HUES6 (cell line): ENCODE results near the gene EXTL1.

Experiments used
- H3K27ac ChIP-seq: 2 replicates; pipeline ENCODE4 v1.7.0; 2013; ENCODE audit warnings: low read depth, mild to moderate bottlenecking, low read length, inconsistent platforms
- H3K27me3 ChIP-seq: 2 replicates; pipeline ENCODE4 v1.6.1; 2013; ENCODE audit warnings: low read length; ENCODE audit not compliant: control insufficient read depth, insufficient read depth
- H3K36me3 ChIP-seq: 2 replicates; pipeline ENCODE4 v1.6.1; 2013; ENCODE audit warnings: low read length; ENCODE audit not compliant: control insufficient read depth, insufficient read depth
- H3K4me1 ChIP-seq: 2 replicates; pipeline ENCODE4 v1.6.1; 2013; ENCODE audit warnings: low read length; ENCODE audit not compliant: control insufficient read depth, insufficient read depth
- H3K4me3 ChIP-seq: 2 replicates; pipeline ENCODE4 v1.5.1; 2013; ENCODE audit warnings: low read depth, low read length
- H3K9ac ChIP-seq: one replicate; pipeline ENCODE4 v1.6.1; 2013; ENCODE audit warnings: mild to moderate bottlenecking, low read length
- H3K9me3 ChIP-seq: 2 replicates; pipeline ENCODE4 v1.6.1; 2013; ENCODE audit warnings: low read depth, low read length; ENCODE audit not compliant: control insufficient read depth, insufficient read depth

Gene EXTL1

GRCh38 chr1:26016953-26017545, 4.5 kb upstream of the EXTL1 start:
- Histone ChIP-seq H3K9me3 (no peaks in the 10 kb centered on the region), H3K4me3 (no peak overlapping the region), H3K27ac (no peak overlapping the region), H3K36me3 (no peaks in the 10 kb centered on the region), H3K4me1 (peaks cover 29% of the 10 kb centered on the region), H3K27me3 (no peaks in the 10 kb centered on the region), H3K9ac (no peak overlapping the region)

GRCh38 chr1:26017606-26018005, 4.0 kb upstream of the EXTL1 start:
- H3K4me3 ChIP-seq: no peak overlapping the region
- no peak overlapping the region for H3K9ac ChIP-seq
- no peaks in the 10 kb centered on the region for H3K27me3 ChIP-seq
- H3K4me1 ChIP-seq: peaks cover 30% of the 10 kb centered on the region
- H3K9me3 ChIP-seq: no peaks in the 10 kb centered on the region
- H3K36me3 ChIP-seq: no peaks in the 10 kb centered on the region
- no peak overlapping the region for H3K27ac ChIP-seq

GRCh38 chr1:26019641-26020315, 1.8 kb upstream of the EXTL1 start:
- no peaks in the 10 kb centered on the region for H3K36me3 ChIP-seq
- H3K27me3 ChIP-seq: no peaks in the 10 kb centered on the region
- H3K9ac ChIP-seq: no peak overlapping the region
- no peaks in the 10 kb centered on the region for H3K9me3 ChIP-seq
- H3K27ac ChIP-seq: no peak overlapping the region
- peaks cover 30% of the 10 kb centered on the region for H3K4me1 ChIP-seq
- H3K4me3 ChIP-seq: no peak overlapping the region

- no peak overlapping the region for H3K4me3 ChIP-seq
- no peak overlapping the region for H3K27ac ChIP-seq
- H3K36me3 ChIP-seq: no peaks in the 10 kb centered on the region
- no peaks in the 10 kb centered on the region for H3K9me3 ChIP-seq
- no peaks in the 10 kb centered on the region for H3K27me3 ChIP-seq
- no peak overlapping the region for H3K9ac ChIP-seq
- H3K4me1 ChIP-seq: peaks cover 30% of the 10 kb centered on the region
These were observed 1.2 kb upstream of the EXTL1 start for GRCh38 chr1:26020330-26020768.

- Histone ChIP-seq H3K4me1 (peaks cover 30% of the 10 kb centered on the region), H3K36me3 (no peaks in the 10 kb centered on the region), H3K4me3 (no peak overlapping the region)
These were observed 481 bp upstream of the EXTL1 start for GRCh38 chr1:26020941-26021646.

GRCh38 chr1:26022404-26022779, 817 bp downstream of the EXTL1 start:
- Histone ChIP-seq H3K27ac (no peak overlapping the region), H3K4me3 (no peak overlapping the region; the same call in 1 of the 2 replicates), H3K9ac (no peak overlapping the region), H3K27me3 (no peaks in the 10 kb centered on the region), H3K9me3 (no peaks in the 10 kb centered on the region), H3K36me3 (no peaks in the 10 kb centered on the region), H3K4me1 (peaks cover 18% of the 10 kb centered on the region)

More at GRCh38 chr1:26020941-26021646, 481 bp upstream of the EXTL1 start:
- Histone ChIP-seq H3K27me3 (no peaks in the 10 kb centered on the region), H3K27ac (no peak overlapping the region), H3K9ac (no peak overlapping the region), H3K9me3 (no peaks in the 10 kb centered on the region)

GRCh38 chr1:26023009-26023408, 1.4 kb downstream of the EXTL1 start:
- Histone ChIP-seq H3K4me1 (peaks cover 17% of the 10 kb centered on the region), H3K27me3 (no peaks in the 10 kb centered on the region), H3K9ac (no peak overlapping the region), H3K36me3 (no peaks in the 10 kb centered on the region), H3K9me3 (no peaks in the 10 kb centered on the region), H3K4me3 (no peak overlapping the region), H3K27ac (no peak overlapping the region)

GRCh38 chr1:26023826-26024225, 2.3 kb downstream of the EXTL1 start:
- no peaks in the 10 kb centered on the region for H3K9me3 ChIP-seq
- no peaks in the 10 kb centered on the region for H3K36me3 ChIP-seq
- H3K4me1 ChIP-seq: peaks cover 13% of the 10 kb centered on the region
- no peaks in the 10 kb centered on the region for H3K27me3 ChIP-seq
- no peak overlapping the region for H3K4me3 ChIP-seq
- no peak overlapping the region for H3K9ac ChIP-seq
- no peak overlapping the region for H3K27ac ChIP-seq

- H3K9me3 ChIP-seq: no peaks in the 10 kb centered on the region
- no peaks in the 10 kb centered on the region for H3K36me3 ChIP-seq
- H3K4me3 ChIP-seq: no peak overlapping the region
These were observed 3.5 kb downstream of the EXTL1 start for GRCh38 chr1:26025060-26025459.

GRCh38 chr1:26025517-26025916, 3.9 kb downstream of the EXTL1 start:
- no peaks in the 10 kb centered on the region for H3K36me3 ChIP-seq
- H3K27me3 ChIP-seq: no peaks in the 10 kb centered on the region
- H3K9ac ChIP-seq: no peak overlapping the region
- no peak overlapping the region for H3K4me3 ChIP-seq
- H3K4me1 ChIP-seq: peaks cover 13% of the 10 kb centered on the region
- H3K9me3 ChIP-seq: no peaks in the 10 kb centered on the region
- H3K27ac ChIP-seq: no peak overlapping the region

More at GRCh38 chr1:26025060-26025459, 3.5 kb downstream of the EXTL1 start:
- no peak overlapping the region for H3K27ac ChIP-seq
- H3K4me1 ChIP-seq: peaks cover 13% of the 10 kb centered on the region
- H3K9ac ChIP-seq: no peak overlapping the region
- H3K27me3 ChIP-seq: no peaks in the 10 kb centered on the region
